H1 (cell line): ENCODE results near the gene C2CD3. TPM values are rescaled to one million over a fixed set of nuclear protein-coding genes. Genes with fewer than 3 reads are reported as not detected.

Experiments used
- CTCF ChIA-PET: fragments of 300-600 bp; sonication (Branson Sonifier 250); formaldehyde crosslinking; loops from one replicate; lab custom pipeline; 2021; ENCODE audit not compliant: partially characterized antibody; lab: Charles Lee
- POLR2A ChIA-PET: fragments of 300-600 bp; sonication (Branson Sonifier 250); formaldehyde crosslinking; loops from one replicate; lab custom pipeline; 2021; ENCODE audit warnings: inconsistent platforms; ENCODE audit not compliant: partially characterized antibody; lab: Charles Lee
- DNase-seq, 2 experiments: peaks; one replicate each; pipeline versions ENCODE4 v3.0.0 to v3.0.0-alpha.2; 2010 to 2022; ENCODE audit warnings: low spot score in 2 of 2, low read depth in 1 of 2, mixed read lengths in 1 of 2
- FAIRE-seq: peaks from 2 replicates; lab custom pipeline; 2011; peaks lifted over from hg19 to GRCh38; lab: Jason Lieb, UNC
- H2AFZ ChIP-seq: 2 replicates; pipeline ENCODE4 v1.8.1; 2012; ENCODE audit warnings: low read length, inconsistent platforms
- H2AK5ac ChIP-seq: 2 replicates; pipeline ENCODE4 v1.6.1; 2013; ENCODE audit warnings: low read depth, low read length
- H2BK120ac ChIP-seq: replicated peaks from 2 replicates; pipeline ENCODE3; 2013; ENCODE audit warnings: low read depth, low read length, inconsistent platforms
- H2BK12ac ChIP-seq: 2 replicates; pipeline ENCODE4 v1.6.1; 2013; ENCODE audit warnings: low read depth, low read length
- H2BK15ac ChIP-seq: 2 replicates; pipeline ENCODE4 v1.6.1; 2013; ENCODE audit warnings: low read length
- H2BK20ac ChIP-seq: 2 replicates; pipeline ENCODE4 v1.6.1; 2013; ENCODE audit warnings: low read length
- H2BK5ac ChIP-seq: 2 replicates; pipeline ENCODE4 v1.6.1; 2013; ENCODE audit warnings: low read depth, low read length
- H3K14ac ChIP-seq: 2 replicates; pipeline ENCODE4 v1.6.1; 2013; ENCODE audit warnings: inconsistent platforms; ENCODE audit not compliant: insufficient read length
- H3K18ac ChIP-seq: 2 replicates; pipeline ENCODE4 v1.6.1; 2013; ENCODE audit warnings: low read length; ENCODE audit errors: extremely low read depth
- H3K23ac ChIP-seq: 2 replicates; pipeline ENCODE4 v1.6.1; 2013; ENCODE audit warnings: inconsistent platforms; ENCODE audit not compliant: insufficient read length
- H3K23me2 ChIP-seq: 2 replicates; pipeline ENCODE4 v1.6.1; 2013; ENCODE audit warnings: low read depth, low read length
- H3K27ac ChIP-seq: 2 replicates; pipeline ENCODE4 v1.6.1; 2011; ENCODE audit warnings: low read depth, low read length, inconsistent platforms
- H3K27me3 ChIP-seq, 4 experiments: replicated peaks in 1 of 4; 1 replicate in 1 of 4; 2 replicates in 3 of 4; pipeline versions ENCODE4 v1.6.1 to v1.8.1; 2011 to 2013; ENCODE audit warnings: low read length in 3 of 4, mild to moderate bottlenecking in 3 of 4, inconsistent platforms in 2 of 4, mixed read lengths in 2 of 4, moderate library complexity in 1 of 4; ENCODE audit not compliant: control insufficient read depth in 3 of 4, insufficient read depth in 3 of 4; ENCODE audit errors: extremely low read depth in 1 of 4
- H3K36me3 ChIP-seq, 4 experiments: 2 replicates each; pipeline versions ENCODE4 v1.6.1 to v1.8.1; 2011 to 2013; ENCODE audit warnings: mild to moderate bottlenecking in 4 of 4, low read length in 3 of 4, moderate library complexity in 2 of 4, control low read depth in 1 of 4, inconsistent platforms in 1 of 4; ENCODE audit not compliant: insufficient read depth in 4 of 4, control insufficient read depth in 2 of 4
- H3K4ac ChIP-seq: replicated peaks from 2 replicates; pipeline ENCODE3; 2013; ENCODE audit warnings: low read length, low read depth, mixed read lengths, inconsistent platforms; ENCODE audit not compliant: insufficient read length
- H3K4me1 ChIP-seq, 4 experiments: replicated peaks in 1 of 4; 1 replicate in 1 of 4; 2 replicates in 3 of 4; pipeline versions ENCODE4 v1.6.1 to v1.8.1; 2011 to 2013; ENCODE audit warnings: low read length in 3 of 4, inconsistent platforms in 2 of 4, mixed read lengths in 1 of 4; ENCODE audit not compliant: insufficient read depth in 4 of 4, control insufficient read depth in 3 of 4
- H3K4me2 ChIP-seq, 2 experiments: 2 replicates each; pipeline versions ENCODE4 v1.6.1 to v1.8.1; 2011 to 2013; ENCODE audit warnings: low read depth in 2 of 2, low read length in 2 of 2, control low read depth in 1 of 2, inconsistent platforms in 1 of 2, mild to moderate bottlenecking in 1 of 2; ENCODE audit not compliant: insufficient read depth in 1 of 2
- H3K4me3 ChIP-seq, 4 experiments: fragments of 200-600, 300-600 bp in 1 of 4; sonication (generic), shearing (Covaris generic), sonication (Bioruptor Twin) in 1 of 4; 2 replicates each; pipeline versions ENCODE4 v1.5.1 to v1.8.1; 2011 to 2016; ENCODE audit warnings: low read length in 4 of 4, low read depth in 3 of 4, control low read depth in 2 of 4, inconsistent platforms in 2 of 4, mild to moderate bottlenecking in 2 of 4, mixed read lengths in 1 of 4, moderate library complexity in 1 of 4; ENCODE audit not compliant: insufficient read depth in 2 of 4; ENCODE audit errors: extremely low read depth in 1 of 4
- H3K56ac ChIP-seq: replicated peaks from 2 replicates; pipeline ENCODE3; 2013; ENCODE audit warnings: low read depth, mild to moderate bottlenecking, mixed read lengths, low read length, inconsistent platforms; ENCODE audit not compliant: insufficient read length
- H3K79me1 ChIP-seq: 2 replicates; pipeline ENCODE4 v1.6.1; 2013; ENCODE audit warnings: low read depth, low read length, control low read depth
- H3K79me2 ChIP-seq, 2 experiments: 2 replicates each; pipeline versions ENCODE4 v1.6.1 to v1.8.1; 2012 to 2013; ENCODE audit warnings: low read length in 2 of 2, mild to moderate bottlenecking in 2 of 2, inconsistent platforms in 1 of 2; ENCODE audit not compliant: insufficient read depth in 2 of 2, control insufficient read depth in 1 of 2
- H3K9ac ChIP-seq, 4 experiments: replicated peaks in 1 of 4; 1 replicate in 1 of 4; 2 replicates in 3 of 4; pipeline versions ENCODE4 v1.6.1 to v1.8.1; 2011 to 2013; ENCODE audit warnings: low read depth in 3 of 4, low read length in 3 of 4, control low read depth in 2 of 4, mild to moderate bottlenecking in 2 of 4, moderate library complexity in 2 of 4, inconsistent platforms in 1 of 4; ENCODE audit errors: extremely low read depth in 1 of 4
- H3K9me3 ChIP-seq, 2 experiments: 2 replicates each; pipeline versions ENCODE4 v1.6.1 to v1.8.1; 2012 to 2013; ENCODE audit warnings: mild to moderate bottlenecking in 2 of 2, moderate library complexity in 2 of 2, control low read depth in 1 of 2, inconsistent platforms in 1 of 2, low read depth in 1 of 2, low read length in 1 of 2, mixed read lengths in 1 of 2; ENCODE audit not compliant: insufficient read depth in 2 of 2
- H4K20me1 ChIP-seq, 2 experiments: replicated peaks in 1 of 2; 2 replicates each; pipeline versions ENCODE3 to v1.8.1; 2011 to 2013; ENCODE audit warnings: inconsistent platforms in 2 of 2, low read length in 2 of 2, mild to moderate bottlenecking in 1 of 2; ENCODE audit not compliant: insufficient read depth in 2 of 2, control insufficient read depth in 1 of 2
- H4K5ac ChIP-seq: 2 replicates; pipeline ENCODE4 v1.6.1; 2013; ENCODE audit warnings: low read length, low read depth, mixed read lengths, inconsistent platforms; ENCODE audit not compliant: insufficient read length
- H4K8ac ChIP-seq: 2 replicates; pipeline ENCODE4 v1.8.0; 2013; ENCODE audit warnings: mild to moderate bottlenecking, moderate library complexity, low read length, inconsistent platforms; ENCODE audit not compliant: insufficient read depth; ENCODE audit errors: extremely low read depth
- H4K91ac ChIP-seq: replicated peaks from 2 replicates; pipeline ENCODE3; 2013; ENCODE audit warnings: low read length, mixed read lengths, inconsistent platforms; ENCODE audit not compliant: insufficient read length
- CTCF ChIP-seq, 3 experiments: IDR thresholded peaks; 1 replicate in 2 of 3; 2 replicates in 1 of 3; pipeline versions ENCODE4 v1.5.1 to v1.6.1; 2011; ENCODE audit warnings: low read length in 3 of 3, mild to moderate bottlenecking in 3 of 3, inconsistent platforms in 2 of 3, low read depth in 1 of 3, moderate library complexity in 1 of 3; ENCODE audit not compliant: insufficient read depth in 1 of 3; ENCODE audit errors: control extremely low read depth in 1 of 3
- RAD21 ChIP-seq, 2 experiments: IDR thresholded peaks in 1 of 2; conservative IDR thresholded peaks in 1 of 2; 2 replicates each; pipeline ENCODE4 v1.6.1; 2011; ENCODE audit warnings: low read depth in 2 of 2, low read length in 2 of 2, improper control_type of control experiment in 1 of 2, inconsistent platforms in 1 of 2, mild to moderate bottlenecking in 1 of 2, moderate library complexity in 1 of 2
- TAF7 ChIP-seq: optimal IDR thresholded peaks from 2 replicates; pipeline ENCODE3; 2011; ENCODE audit warnings: low read depth, mild to moderate bottlenecking, inconsistent platforms, low read length, moderate library complexity, borderline replicate concordance
- WGBS, 2 experiments: shearing (Covaris generic) in 1 of 2; methylation state at CpG; one replicate each; pipeline versions ENCODE4 v1.1.6 to v1.1.7; 2013 to 2015; ENCODE audit warnings: low lambda C conversion rate in 2 of 2, mixed read lengths in 2 of 2, inconsistent platforms in 1 of 2, low coverage in 1 of 2, missing lambda C conversion rate in 1 of 2; ENCODE audit not compliant: insufficient replicate concordance in 2 of 2, insufficient coverage in 1 of 2, insufficient read length in 1 of 2; ENCODE audit errors: extremely low coverage in 1 of 2, missing lambda C conversion rate in 1 of 2; 5-methylcytosine and 5-hydroxymethylcytosine counted together
- polyA plus RNA-seq, 7 experiments: library from polyadenylated mRNA; depleted of rRNA in 3 of 7; stranded (reverse) in 5 of 7; unstranded in 2 of 7; fragments of >200 nt in 5 of 7; fragments of 200-250 nt in 2 of 7; gene quantifications; 1 replicate in 5 of 7; 2 replicates in 1 of 7; 4 replicates in 1 of 7; pipeline versions ENCODE4 v1.2.1 to v1.2.3, GENCODE V29; 2011 to 2013; ENCODE audit warnings: missing spikeins in 2 of 7, mixed read lengths in 2 of 7
- total RNA-seq: library from RNA; stranded (reverse); fragmentation: NEBNext Ultra II Directional; extraction: Animal tissue kit (Norgen Biotek cat#: 25700); gene quantifications from 2 replicates; pipeline ENCODE4 v1.2.1, GENCODE V29; 2021

Gene C2CD3
- total and polyA plus RNA-seq, 2 of the 8 experiments (the other 6 are each of a cell fraction or from before 2014, with no cell fraction given): 11.0 to 29.1 TPM

GRCh38 chr11:74094393-74094792 lies 76.4 kb downstream of the C2CD3 start:
- H4K5ac ChIP-seq: no peak overlapping the region
- H2BK120ac ChIP-seq: no peak overlapping the region

More at GRCh38 chr11:74094393-74094792, 76.4 kb downstream of the C2CD3 start:
- no peak overlapping the region for H3K4ac ChIP-seq
- no peak for DNase-seq
- no peak overlapping the region for H2AK5ac ChIP-seq
- H3K27me3 ChIP-seq: no peaks in the 10 kb centered on the region
- no peak overlapping the region for H3K4me3 ChIP-seq
- FAIRE-seq: no peak
- H4K91ac ChIP-seq: no peak overlapping the region
- 88% methylated on average over 4 of the region's 4 CpGs; no CpG with 5 or more reads in 1 of the 2 experiments for WGBS, 2 experiments
- H2BK20ac ChIP-seq: no peak overlapping the region
- no peak overlapping the region for H3K9ac ChIP-seq
- H3K9me3 ChIP-seq: no peaks in the 10 kb centered on the region
- peaks cover 0 to 38% (median 13%) of the 10 kb centered on the region in 4 experiments; a peak in 7 of 8 replicates for H3K36me3 ChIP-seq
- no peak overlapping the region for H3K23ac ChIP-seq
- no peak overlapping the region for H3K27ac ChIP-seq
- TF ChIP-seq RAD21 (IDR thresholded peaks at IDR 0.05 in 1 of 2, conservative IDR thresholded peaks at IDR 0.05 in 1 of 2; ENCODE audit: low read depth in 2 of 2, low read length in 2 of 2) (peak; percentile 8 to 44; a peak in 3 of 4 replicates), TAF7 (no peak), CTCF (IDR thresholded peaks at IDR 0.05; ENCODE audit: control extremely low read depth in 1 of 3, insufficient read depth in 1 of 3, low read depth in 1 of 3, low read length in 3 of 3) (peak in 2 of 3 experiments; percentile 4 to 10; a peak in 1 of 4 replicates)
- TF ChIP-seq, all 59 proteins: peak for 2
- no peak overlapping the region for H2AFZ ChIP-seq
- ChIA-PET POLR2A (no interaction called here), CTCF (interaction anchor here (1.5 to 2.0 kb wide), 2 partner anchors 11 to 36 kb away, joined by 3 to 5 read pairs; no protein-coding TSS in a partner anchor)
- no peak overlapping the region for H2BK15ac ChIP-seq
- no peaks in the 10 kb centered on the region for H3K4me1 ChIP-seq
- H3K79me1 ChIP-seq: no peaks in the 10 kb centered on the region
- no peak overlapping the region for H3K56ac ChIP-seq
- no peaks in the 10 kb centered on the region for H3K79me2 ChIP-seq
- no peak overlapping the region for H2BK5ac ChIP-seq
- H3K18ac ChIP-seq: no peak overlapping the region
- H4K20me1 ChIP-seq: peaks cover 0 to 2% of the 10 kb centered on the region in 2 experiments
- H3K4me2 ChIP-seq: no peak overlapping the region
- no peak overlapping the region for H2BK12ac ChIP-seq
- no peaks in the 10 kb centered on the region for H3K23me2 ChIP-seq
- H4K8ac ChIP-seq: no peak overlapping the region
- H3K14ac ChIP-seq: no peak overlapping the region
